ENCODE data around the gene GPR162.

DNA sequence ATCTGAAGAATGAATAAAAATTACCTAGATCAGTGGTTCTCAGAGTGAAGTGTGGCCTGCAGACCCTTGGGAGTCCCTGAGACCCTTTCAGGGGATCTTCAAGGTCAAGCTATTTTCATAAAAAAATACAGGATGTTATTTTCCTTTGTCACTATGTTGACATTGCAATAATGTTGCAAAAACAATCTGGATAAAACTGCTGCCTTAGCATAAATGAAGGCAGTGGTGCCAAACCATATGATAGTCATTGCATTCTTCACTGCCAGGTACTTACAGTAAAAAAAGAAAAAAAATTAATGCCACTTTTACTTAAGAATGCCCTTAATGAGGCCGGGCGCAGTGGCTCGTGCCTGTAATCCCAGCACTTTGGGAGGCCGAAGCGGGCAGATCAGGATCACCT is 34.3 kb upstream of the GPR162 start:
- TF ChIP-seq, protein P1, sequence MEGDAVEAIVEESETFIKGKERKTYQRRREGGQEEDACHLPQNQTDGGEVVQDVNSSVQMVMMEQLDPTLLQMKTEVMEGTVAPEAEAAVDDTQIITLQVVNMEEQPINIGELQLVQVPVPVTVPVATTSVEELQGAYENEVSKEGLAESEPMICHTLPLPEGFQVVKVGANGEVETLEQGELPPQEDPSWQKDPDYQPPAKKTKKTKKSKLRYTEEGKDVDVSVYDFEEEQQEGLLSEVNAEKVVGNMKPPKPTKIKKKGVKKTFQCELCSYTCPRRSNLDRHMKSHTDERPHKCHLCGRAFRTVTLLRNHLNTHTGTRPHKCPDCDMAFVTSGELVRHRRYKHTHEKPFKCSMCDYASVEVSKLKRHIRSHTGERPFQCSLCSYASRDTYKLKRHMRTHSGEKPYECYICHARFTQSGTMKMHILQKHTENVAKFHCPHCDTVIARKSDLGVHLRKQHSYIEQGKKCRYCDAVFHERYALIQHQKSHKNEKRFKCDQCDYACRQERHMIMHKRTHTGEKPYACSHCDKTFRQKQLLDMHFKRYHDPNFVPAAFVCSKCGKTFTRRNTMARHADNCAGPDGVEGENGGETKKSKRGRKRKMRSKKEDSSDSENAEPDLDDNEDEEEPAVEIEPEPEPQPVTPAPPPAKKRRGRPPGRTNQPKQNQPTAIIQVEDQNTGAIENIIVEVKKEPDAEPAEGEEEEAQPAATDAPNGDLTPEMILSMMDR (IDR thresholded peaks at IDR 0.05; ENCODE audit: low read length), result no peak
- no peak for TF ChIP-seq EZH2 (IDR thresholded peaks at IDR 0.05; ENCODE audit: borderline replicate concordance, low read length)

All from OCI-LY1 (cell line).